RPMI8226 (cell line): ENCODE results near the gene SCML1.

Source experiments
- DNase-seq: peaks from one replicate; pipeline ENCODE4 v3.0.0-alpha.2; 2015

SCML1 gene, protein sequence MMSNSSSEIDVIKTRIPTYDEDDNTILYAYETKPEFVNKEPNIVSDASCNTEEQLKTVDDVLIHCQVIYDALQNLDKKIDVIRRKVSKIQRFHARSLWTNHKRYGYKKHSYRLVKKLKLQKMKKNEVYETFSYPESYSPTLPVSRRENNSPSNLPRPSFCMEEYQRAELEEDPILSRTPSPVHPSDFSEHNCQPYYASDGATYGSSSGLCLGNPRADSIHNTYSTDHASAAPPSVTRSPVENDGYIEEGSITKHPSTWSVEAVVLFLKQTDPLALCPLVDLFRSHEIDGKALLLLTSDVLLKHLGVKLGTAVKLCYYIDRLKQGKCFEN

GRCh38 chrX:17736856-17737709 lies at the start of gene SCML1:
TSS of gene SCML1 (plus strand) at chrX:17737493. CDS start at chrX:17744187, 6,694 bp downstream.
- peak; percentile 95 for DNase-seq

GRCh38 chrX:17687648-17688047 lies 49.6 kb upstream of the SCML1 start:
- no peak for DNase-seq

GRCh38 chrX:17689971-17690409 lies 47.3 kb upstream of the SCML1 start:
- peak; percentile 63 for DNase-seq

- DNase-seq: no peak
Observed at GRCh38 chrX:17692709-17693346, 44.5 kb upstream of the SCML1 start.

GRCh38 chrX:17697191-17697590 lies 40.1 kb upstream of the SCML1 start:
- no peak for DNase-seq

GRCh38 chrX:17700976-17701375 lies 36.3 kb upstream of the SCML1 start:
- no peak for DNase-seq

DNA sequence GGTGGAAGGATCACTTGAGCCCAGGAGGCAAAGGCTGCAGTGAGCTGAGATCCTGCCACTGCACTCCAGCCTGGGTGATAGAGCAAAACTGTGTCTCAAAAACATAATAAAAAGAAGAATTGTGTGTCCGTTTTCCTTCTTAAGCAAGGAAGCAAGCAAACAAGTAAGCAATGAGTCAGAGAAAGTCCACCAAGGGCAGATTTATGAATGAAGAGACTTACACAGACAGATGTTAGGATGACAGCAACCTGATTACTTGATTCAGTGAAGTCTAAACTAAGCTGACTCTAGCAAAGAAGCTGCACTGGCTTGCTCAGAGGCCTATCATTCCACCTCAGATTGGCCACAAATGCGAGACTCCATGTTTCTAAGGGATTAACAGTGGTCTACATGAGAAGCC lies 34.1 kb upstream of the SCML1 start:
- no peak for DNase-seq

DNA sequence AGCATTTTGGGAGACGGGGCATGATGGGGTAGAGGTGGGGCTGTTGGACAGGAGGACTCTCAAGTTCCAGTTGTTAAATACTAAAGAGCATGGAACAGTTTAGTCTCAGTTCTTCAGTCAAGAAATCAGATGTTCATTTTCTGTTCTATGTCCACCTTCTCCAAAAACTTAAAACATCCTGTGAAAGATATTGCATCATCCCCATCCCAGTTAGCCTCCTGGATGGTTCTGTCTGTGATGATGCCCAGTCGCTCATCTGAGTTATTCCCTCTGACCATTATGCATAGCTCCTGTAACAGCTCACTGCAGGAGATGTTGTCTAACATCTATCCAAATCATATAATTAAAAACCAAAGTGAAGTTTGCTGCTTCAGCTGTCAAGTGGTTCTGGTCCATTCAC lies 32.1 kb upstream of the SCML1 start:
- no peak for DNase-seq

DNA sequence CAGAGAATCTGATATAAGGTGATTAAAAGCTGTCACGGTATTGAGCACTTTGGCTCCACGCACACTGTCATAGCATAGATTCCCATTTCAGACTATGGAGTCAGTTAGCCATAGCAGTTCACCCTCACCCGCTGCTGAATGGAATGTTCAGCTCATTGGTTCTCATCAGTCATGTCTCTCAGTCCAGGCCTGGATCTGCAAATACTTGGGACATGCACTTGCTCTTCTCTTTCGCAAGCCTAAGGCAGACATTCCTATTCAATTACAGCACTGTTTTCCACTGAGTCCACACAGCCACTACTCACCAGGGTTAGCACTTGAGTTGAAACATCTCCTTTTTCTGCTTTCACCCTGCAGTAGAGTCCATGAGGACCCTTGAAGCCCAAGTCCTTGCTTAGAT lies 30.6 kb upstream of the SCML1 start:
- no peak for DNase-seq

DNA sequence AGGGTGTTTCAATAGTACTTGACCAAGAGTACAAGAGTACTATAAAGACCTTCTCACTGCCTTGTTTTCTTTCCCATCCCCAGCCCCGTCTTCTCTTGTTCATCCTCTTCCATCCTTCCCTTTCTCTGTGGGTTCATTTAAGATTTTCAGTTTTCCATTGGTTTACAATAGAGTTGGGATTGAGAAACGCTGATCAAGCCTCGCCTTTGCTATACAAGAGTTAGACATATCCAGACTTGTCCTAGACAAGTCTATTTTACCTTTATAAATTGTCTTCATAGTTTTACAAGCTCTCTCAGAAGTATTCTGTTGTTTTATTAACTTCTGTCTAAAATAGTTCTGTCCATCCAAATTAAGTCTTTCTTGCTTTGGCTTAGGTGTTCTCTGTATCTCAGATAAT lies 29.6 kb upstream of the SCML1 start:
- no peak for DNase-seq

GRCh38 chrX:17710871-17711301 lies 26.4 kb upstream of the SCML1 start:
- no peak for DNase-seq

DNA sequence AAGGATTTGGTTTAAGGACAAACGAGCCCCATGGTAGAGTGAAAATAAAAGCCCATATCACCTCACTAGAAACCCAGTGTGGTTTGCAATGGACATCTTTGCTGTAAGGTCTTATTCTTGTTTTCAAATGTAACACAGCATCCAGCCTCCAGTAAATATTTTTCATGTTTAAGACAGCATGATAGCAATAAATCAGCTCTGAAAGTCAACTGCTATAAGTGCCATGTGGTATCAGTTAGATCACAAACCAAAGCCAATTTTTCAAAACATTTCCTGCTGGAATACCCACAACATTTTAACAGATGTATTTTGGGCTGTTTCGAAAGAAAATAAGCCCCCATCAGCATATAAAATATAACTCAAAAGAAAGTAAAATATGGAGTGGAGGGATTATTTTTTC lies 24.0 kb upstream of the SCML1 start:
- no peak for DNase-seq

- DNase-seq: no peak
Observed at GRCh38 chrX:17718649-17719165, 18.6 kb upstream of the SCML1 start.

DNA sequence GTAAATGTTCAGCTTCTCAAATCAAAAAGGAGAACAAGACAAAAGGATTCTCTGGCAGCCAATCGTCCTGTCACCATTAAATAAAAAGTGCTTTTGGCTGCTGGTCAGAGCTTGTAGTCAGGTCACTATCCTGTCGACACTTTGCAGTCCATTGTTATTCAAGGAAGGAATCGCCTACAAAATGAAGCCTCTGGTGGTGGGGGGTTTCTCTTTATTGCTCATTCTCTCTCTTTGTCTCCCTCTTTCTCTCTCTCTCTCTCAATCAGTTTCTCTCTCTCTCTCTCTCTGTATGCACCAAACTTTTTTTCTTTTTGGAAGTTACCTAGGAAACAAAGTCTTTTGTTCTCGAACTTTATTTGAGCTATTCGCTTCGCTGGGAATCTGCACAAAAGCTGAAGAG lies 17.6 kb upstream of the SCML1 start:
- no peak for DNase-seq

DNA sequence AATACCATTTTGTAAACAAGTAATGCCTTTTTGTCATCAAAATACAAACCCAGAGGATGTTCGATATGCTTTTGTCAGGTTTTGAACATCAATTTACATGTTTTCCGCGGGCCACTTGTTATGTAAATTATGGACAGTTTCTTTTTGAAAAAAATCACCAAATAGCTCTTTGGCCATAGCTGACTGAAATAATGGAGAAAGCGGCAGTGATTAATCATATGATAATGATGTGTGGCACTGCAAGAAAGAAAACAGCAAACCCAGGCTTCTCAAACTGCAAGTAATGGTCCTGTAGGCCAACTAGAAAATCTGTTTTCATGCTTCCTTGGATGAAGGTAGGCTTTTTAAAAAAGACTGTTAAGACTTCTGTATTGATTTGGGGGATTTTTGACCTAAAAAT lies 15.6 kb upstream of the SCML1 start:
- DNase-seq: no peak

DNA sequence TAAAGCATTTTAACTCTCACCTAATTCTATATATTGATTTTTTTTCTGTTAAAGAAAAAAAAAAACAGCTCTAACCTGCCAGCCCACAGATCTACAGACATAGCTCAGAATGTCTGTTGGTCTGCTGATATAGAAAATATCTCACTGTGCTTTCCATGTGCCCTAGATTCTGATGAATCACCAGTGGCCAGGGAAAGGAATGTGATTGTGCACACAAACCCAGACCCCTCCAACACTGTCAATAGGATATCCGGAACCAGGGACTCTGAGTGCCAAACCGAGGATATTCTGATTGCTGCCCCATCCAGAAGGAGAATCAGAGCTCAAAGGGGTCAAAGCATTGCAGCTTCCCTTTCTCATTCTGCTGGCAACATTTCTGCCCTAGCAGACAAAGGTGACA lies 12.1 kb upstream of the SCML1 start:
- no peak for DNase-seq

DNA sequence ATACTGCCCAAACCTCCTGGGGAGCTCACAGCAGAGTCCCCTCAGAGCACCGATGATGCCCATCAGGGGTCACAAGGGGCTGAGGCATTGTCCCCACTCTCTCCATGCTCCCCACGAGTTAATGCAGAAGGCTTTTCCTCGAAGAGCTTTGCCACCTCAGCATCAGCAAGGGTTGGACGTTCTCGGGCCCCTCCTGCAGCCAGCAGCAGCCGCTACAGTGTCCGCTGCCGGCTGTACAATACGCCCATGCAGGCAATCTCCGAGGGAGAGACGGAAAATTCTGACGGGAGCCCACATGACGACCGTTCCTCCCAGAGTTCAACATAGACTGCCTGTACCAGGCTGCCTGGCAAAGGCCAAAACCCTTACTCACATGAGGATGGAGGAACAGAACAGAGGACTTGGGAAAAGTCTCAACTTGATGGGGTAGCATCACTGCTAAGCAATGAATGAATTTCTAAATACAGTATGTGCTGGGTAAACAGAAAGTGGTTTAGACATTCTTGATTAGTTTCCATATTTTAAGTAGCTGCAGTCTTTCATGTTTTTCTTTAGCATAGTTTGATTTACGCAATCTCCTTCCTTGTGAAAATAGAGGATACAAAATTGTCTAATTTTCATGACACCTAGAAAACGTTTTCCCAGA lies 5.0 kb upstream of the SCML1 start:
- no peak for DNase-seq

DNA sequence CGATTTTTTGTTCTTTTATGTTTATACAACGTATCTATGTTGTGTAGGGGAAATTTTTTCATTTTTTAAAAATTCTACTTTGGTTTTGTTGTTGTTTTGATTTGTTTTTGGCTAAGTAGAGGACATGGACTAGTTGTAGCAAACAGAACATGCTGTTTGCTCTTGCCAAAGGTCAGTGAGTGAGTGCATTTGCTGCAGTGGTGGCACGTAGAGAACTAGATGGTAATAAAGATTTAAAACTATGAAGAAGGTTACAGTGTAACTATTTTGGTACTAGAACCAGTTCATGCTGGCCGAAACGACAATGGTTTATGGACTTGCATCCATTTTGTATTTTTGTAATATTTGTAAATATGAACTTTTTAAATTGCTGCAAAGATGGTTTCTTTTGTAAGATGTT lies 1.9 kb upstream of the SCML1 start:
- no peak for DNase-seq

- DNase-seq: no peak
Observed at GRCh38 chrX:17736478-17736855, 826 bp upstream of the SCML1 start.

GRCh38 chrX:17737710-17737985 lies 355 bp downstream of the SCML1 start:
- no peak for DNase-seq

- peak; percentile 48 for DNase-seq
Observed at GRCh38 chrX:17737986-17738713, 857 bp downstream of the SCML1 start.

GRCh38 chrX:17738737-17739535 lies 1.6 kb downstream of the SCML1 start:
- DNase-seq: no peak
